ENCODE data around the gene CTIF. TPM values are rescaled to one million over a fixed set of nuclear protein-coding genes. Genes with fewer than 3 reads are reported as not detected.
A peak's percentile ranks its signal among the peaks of the same experiment; 100 is the strongest.

Gene CTIF
- total RNA-seq, 1 donor from 2014 or later = 54.8 TPM

GRCh38 chr18:48678237-48679115 lies 139.6 kb downstream of the CTIF start:
- no peak overlapping the region for H3K4me3 ChIP-seq
- DNase-seq = no peak
- no peak for ATAC-seq
- no peak overlapping the region for H3K27ac ChIP-seq
- no peak for TF ChIP-seq CTCF (IDR thresholded peaks at IDR 0.05)
- peaks cover 54% of the 10 kb centered on the region for H3K4me1 ChIP-seq
- H3K9me3 ChIP-seq = no peaks in the 10 kb centered on the region
- no peaks in the 10 kb centered on the region for H3K27me3 ChIP-seq (ENCODE audit: low read depth)
- intact Hi-C loops (cut with DNase I) = no loop called here
- no peaks in the 10 kb centered on the region for H3K36me3 ChIP-seq

DNA sequence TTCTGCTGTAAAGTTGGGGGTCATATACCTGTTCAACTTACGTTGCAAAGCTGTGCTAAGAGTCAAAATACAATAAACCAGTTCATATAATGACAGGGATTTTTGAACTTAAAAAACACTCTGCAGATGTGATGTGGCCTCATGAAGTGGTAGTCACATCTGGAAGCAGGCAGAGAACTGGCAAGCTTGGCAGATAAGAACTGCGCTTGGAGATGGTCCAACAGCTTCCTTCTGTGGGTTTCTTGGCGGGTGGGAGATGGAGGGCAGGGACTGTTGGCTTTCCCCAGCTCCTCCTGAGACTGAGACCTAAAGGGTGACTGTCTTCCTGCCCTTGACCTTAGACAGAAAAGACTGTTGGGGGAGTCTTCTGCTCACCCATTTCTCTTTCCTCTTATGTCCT lies 140.4 kb downstream of the CTIF start:
- H3K36me3 ChIP-seq = no peaks in the 10 kb centered on the region
- no peak overlapping the region for H3K4me3 ChIP-seq
- intact Hi-C loops (cut with DNase I) = no loop called here
- DNase-seq = no peak
- no peaks in the 10 kb centered on the region for H3K9me3 ChIP-seq
- H3K4me1 ChIP-seq = peaks cover 54% of the 10 kb centered on the region
- H3K27ac ChIP-seq = no peak overlapping the region
- H3K27me3 ChIP-seq (ENCODE audit: low read depth) = no peaks in the 10 kb centered on the region
- TF ChIP-seq CTCF (IDR thresholded peaks at IDR 0.05) = no peak
- no peak for ATAC-seq

GRCh38 chr18:48680339-48681250 lies 141.8 kb downstream of the CTIF start:
- intact Hi-C loops (cut with DNase I) = no loop called here
- H3K27me3 ChIP-seq (ENCODE audit: low read depth) = no peaks in the 10 kb centered on the region
- H3K27ac ChIP-seq = peak overlapping the region; percentile 54
- peaks cover 48% of the 10 kb centered on the region for H3K4me1 ChIP-seq
- no peaks in the 10 kb centered on the region for H3K9me3 ChIP-seq
- no peak overlapping the region for H3K4me3 ChIP-seq
- no peak for TF ChIP-seq CTCF (IDR thresholded peaks at IDR 0.05)
- DNase-seq (peak; percentile 67), ATAC-seq (peak; percentile 55 to 71)
- H3K36me3 ChIP-seq = no peaks in the 10 kb centered on the region

DNA sequence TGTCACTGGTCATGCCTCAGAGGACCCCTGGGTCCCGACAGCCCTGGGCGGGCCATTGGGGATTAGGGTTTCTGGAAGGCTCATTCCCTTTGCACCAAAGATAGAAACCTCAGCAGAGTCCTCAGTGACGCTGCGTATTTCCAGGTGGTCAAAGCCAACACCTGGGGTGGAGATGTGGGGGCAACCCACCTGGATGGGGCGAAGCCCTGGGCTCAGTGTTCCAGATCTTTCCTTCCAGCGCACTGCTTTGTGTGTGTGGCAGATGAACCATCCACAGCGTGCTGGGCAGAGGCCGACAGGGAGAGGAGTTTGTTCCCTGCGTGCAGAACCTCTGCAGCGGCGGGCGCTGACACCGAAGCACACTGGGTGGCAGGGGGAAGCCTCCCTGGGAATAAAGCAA lies 143.9 kb downstream of the CTIF start:
- ATAC-seq = no peak
- DNase-seq = no peak
- Histone ChIP-seq H3K36me3 (no peaks in the 10 kb centered on the region), H3K4me3 (no peak overlapping the region), H3K4me1 (peaks cover 45% of the 10 kb centered on the region), H3K27me3 (ENCODE audit: low read depth) (no peaks in the 10 kb centered on the region), H3K27ac (no peak overlapping the region), H3K9me3 (no peaks in the 10 kb centered on the region)
- no peak for TF ChIP-seq CTCF (IDR thresholded peaks at IDR 0.05)
- intact Hi-C loops (cut with DNase I) = no loop called here

DNA sequence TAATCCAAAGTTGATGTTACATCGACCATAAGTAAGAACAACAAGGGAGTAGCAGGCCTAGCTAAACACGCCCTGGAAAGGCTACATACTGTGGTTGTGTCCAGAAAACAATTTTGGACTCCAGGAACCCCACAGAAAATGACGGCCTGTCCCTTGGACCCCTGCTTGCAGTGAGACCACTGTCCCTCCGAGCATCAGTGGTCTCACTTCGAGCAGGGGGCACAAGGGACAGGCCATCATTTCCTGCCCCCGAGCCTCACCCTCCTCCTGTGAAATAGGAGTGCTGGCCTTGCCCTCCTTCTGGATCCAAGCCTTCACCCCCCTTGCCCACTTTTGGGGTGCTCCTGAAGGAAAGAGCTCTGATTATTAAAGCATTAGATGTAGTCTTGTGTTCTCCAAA lies 144.4 kb downstream of the CTIF start:
- peaks cover 49% of the 10 kb centered on the region for H3K4me1 ChIP-seq
- H3K27me3 ChIP-seq (ENCODE audit: low read depth) = no peaks in the 10 kb centered on the region
- H3K36me3 ChIP-seq = no peaks in the 10 kb centered on the region
- ATAC-seq = no peak
- no peak overlapping the region for H3K4me3 ChIP-seq
- no peak for TF ChIP-seq CTCF (IDR thresholded peaks at IDR 0.05)
- no peak for DNase-seq
- H3K27ac ChIP-seq = no peak overlapping the region
- intact Hi-C loops (cut with DNase I) = no loop called here
- H3K9me3 ChIP-seq = no peaks in the 10 kb centered on the region
